ENCODE data around the gene RERG.
"Not testable (repeated sequence)": the region's sequence is repeated elsewhere in the genome, so short reads cannot be mapped to it uniquely, and the experiment has no call there.

RERG gene

GRCh38 chr12:15232959-15233358 lies 11.7 kb upstream of the RERG start:
- H3K4me3 ChIP-seq (ENCODE audit: low read depth, low read length): no peak overlapping the region
- no peak for TF ChIP-seq CTCF (IDR thresholded peaks at IDR 0.05; ENCODE audit: borderline replicate concordance, insufficient read depth, low read depth, low read length)

GRCh38 chr12:15231493-15231892 lies 10.3 kb upstream of the RERG start:
- H3K4me3 ChIP-seq (ENCODE audit: low read depth, low read length): no peak overlapping the region

GRCh38 chr12:15230751-15231150 lies 9.5 kb upstream of the RERG start:
- TF ChIP-seq CTCF (IDR thresholded peaks at IDR 0.05; ENCODE audit: borderline replicate concordance, insufficient read depth, low read depth, low read length): no peak
- H3K4me3 ChIP-seq (ENCODE audit: low read depth, low read length): no peak overlapping the region

More at GRCh38 chr12:15231493-15231892, 10.3 kb upstream of the RERG start:
- no peak for TF ChIP-seq CTCF (IDR thresholded peaks at IDR 0.05; ENCODE audit: borderline replicate concordance, insufficient read depth, low read depth, low read length)

- no peak for TF ChIP-seq CTCF (IDR thresholded peaks at IDR 0.05; ENCODE audit: borderline replicate concordance, insufficient read depth, low read depth, low read length)
- no peak overlapping the region for H3K4me3 ChIP-seq (ENCODE audit: low read depth, low read length)
Measured at GRCh38 chr12:15230137-15230536, 8.9 kb upstream of the RERG start.

GRCh38 chr12:15227004-15227679 lies 5.9 kb upstream of the RERG start:
- H3K4me3 ChIP-seq (ENCODE audit: low read depth, low read length): no peak overlapping the region
- TF ChIP-seq CTCF (IDR thresholded peaks at IDR 0.05; ENCODE audit: borderline replicate concordance, insufficient read depth, low read depth, low read length): peak; percentile 59

GRCh38 chr12:15225863-15226218 lies 4.6 kb upstream of the RERG start:
- H3K4me3 ChIP-seq (ENCODE audit: low read depth, low read length): not testable (repeated sequence)

- TF ChIP-seq CTCF (IDR thresholded peaks at IDR 0.05; ENCODE audit: borderline replicate concordance, insufficient read depth, low read depth, low read length): no peak
- H3K4me3 ChIP-seq (ENCODE audit: low read depth, low read length): no peak overlapping the region
Measured at GRCh38 chr12:15225136-15225862, 4.1 kb upstream of the RERG start.
